ENCODE data around the gene CEP20. TPM values are rescaled to one million over a fixed set of nuclear protein-coding genes. Genes with fewer than 3 reads are reported as not detected.
"Not testable (repeated sequence)": the region's sequence is repeated elsewhere in the genome, so short reads cannot be mapped to it uniquely, and the experiment has no call there.

CEP20 gene
- total and polyA plus RNA-seq, 12 donors, result 15.2 to 63.8 (median 33.5) TPM

DNA sequence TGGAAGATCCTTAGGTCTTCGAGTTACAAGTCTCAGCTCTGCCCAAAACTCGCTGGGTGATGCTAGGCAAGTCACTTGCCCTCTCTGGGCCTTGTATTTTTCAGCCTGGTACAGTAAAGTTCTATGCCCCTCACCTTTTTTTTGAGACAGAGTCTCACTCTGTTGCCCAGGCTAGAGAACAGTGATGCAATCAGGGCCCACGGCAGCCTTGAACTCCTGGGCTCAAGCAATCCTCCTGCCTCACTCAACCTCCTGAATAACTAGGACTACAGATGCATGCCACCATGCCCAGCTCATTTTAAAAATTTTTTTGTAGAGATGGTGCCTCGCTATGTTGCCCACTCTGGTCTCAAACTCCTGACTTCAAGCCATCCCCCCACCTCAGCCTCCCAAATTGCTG, 35.4 kb downstream of the CEP20 start:
- DNase-seq, result no peak
- no peaks in the 10 kb centered on the region for H3K9me3 ChIP-seq (replicated peaks in 1 of 3)
- WGBS, 4 donors, result 83 to 91% (median 87%) methylated on average over 3 to 4 of the region's 4 CpGs
- H3K4me1 ChIP-seq (replicated peaks in 1 of 2), result peaks cover 9 to 12% of the 10 kb centered on the region in 2 donors
- H3K36me3 ChIP-seq (replicated peaks in 1 of 2), result no peaks in the 10 kb centered on the region
- no peak overlapping the region for H3K4me3 ChIP-seq
- TF ChIP-seq, protein P1, sequence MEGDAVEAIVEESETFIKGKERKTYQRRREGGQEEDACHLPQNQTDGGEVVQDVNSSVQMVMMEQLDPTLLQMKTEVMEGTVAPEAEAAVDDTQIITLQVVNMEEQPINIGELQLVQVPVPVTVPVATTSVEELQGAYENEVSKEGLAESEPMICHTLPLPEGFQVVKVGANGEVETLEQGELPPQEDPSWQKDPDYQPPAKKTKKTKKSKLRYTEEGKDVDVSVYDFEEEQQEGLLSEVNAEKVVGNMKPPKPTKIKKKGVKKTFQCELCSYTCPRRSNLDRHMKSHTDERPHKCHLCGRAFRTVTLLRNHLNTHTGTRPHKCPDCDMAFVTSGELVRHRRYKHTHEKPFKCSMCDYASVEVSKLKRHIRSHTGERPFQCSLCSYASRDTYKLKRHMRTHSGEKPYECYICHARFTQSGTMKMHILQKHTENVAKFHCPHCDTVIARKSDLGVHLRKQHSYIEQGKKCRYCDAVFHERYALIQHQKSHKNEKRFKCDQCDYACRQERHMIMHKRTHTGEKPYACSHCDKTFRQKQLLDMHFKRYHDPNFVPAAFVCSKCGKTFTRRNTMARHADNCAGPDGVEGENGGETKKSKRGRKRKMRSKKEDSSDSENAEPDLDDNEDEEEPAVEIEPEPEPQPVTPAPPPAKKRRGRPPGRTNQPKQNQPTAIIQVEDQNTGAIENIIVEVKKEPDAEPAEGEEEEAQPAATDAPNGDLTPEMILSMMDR (IDR thresholded peaks at IDR 0.05), result no peak
- no peak for TF ChIP-seq POLR2A (IDR thresholded peaks at IDR 0.05)
- peaks cover 16% of the 10 kb centered on the region for H3K27me3 ChIP-seq
- no peak overlapping the region for H3K27ac ChIP-seq
- intact Hi-C loops (cut with DNase I), result no loop called here

DNA sequence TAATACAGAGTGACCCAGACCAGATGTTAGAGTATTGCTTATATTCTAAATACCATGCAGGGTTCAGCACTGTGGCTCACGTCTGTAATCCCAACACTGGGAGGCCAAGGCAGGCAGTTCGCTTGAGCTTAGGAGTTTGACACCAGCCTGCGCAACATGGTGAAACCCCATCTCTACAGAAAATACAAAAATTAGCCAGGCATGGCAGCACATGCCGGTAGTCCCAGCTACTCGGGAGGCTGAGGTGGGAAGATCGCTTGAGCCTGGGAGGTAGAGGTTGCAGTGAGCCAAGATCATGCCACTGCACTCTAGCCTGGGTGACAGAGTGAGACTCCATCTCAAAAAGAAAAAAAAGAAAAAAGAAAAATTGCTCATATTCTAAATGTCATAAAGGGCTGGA, 37.8 kb downstream of the CEP20 start:
- H3K4me3 ChIP-seq; H3K27ac ChIP-seq; H3K36me3 ChIP-seq (replicated peaks in 1 of 2); H3K4me1 ChIP-seq (replicated peaks in 1 of 2); H3K27me3 ChIP-seq; H3K9me3 ChIP-seq (replicated peaks in 1 of 3); intact Hi-C loops (cut with DNase I); DNase-seq: not testable (repeated sequence)
- WGBS, 4 donors, result 85 to 92% (median 88%) methylated on average over 6 of the region's 6 CpGs

DNA sequence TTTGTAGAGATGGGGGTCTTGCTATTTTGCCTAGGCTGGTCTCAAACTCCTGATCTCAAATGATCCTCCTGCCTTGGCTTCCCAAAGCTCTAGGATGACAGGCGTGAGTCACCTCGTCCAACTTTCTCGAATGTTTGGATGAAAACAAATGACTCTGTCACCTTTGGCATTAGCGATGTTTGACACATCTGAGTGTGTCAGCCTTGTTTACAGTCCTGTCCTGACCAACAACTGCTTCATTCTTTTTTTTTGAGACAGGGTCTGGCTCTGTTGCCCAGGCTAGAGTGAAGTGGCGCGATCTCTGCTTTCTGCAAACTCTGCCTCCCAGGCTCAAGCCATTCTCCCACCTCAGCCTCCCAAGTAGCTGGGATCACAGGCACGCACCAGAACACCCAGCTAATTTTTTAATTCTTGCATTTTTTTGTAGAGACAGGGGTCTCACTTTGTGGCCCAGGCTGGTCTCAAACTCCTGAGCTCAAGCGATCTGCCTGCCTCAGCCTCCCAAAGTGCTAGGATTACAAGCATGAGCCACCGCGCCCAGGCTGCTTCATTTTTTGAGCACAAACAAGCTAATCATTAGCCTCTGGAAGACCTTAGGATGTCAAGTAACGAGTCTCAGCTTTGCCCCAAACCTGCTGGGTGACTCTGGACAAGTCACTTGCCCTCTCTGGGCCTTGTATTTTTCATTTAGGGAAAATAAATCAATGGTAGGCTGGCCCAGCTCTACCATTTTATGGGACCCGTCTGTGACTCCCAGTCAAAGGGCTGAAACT, 39.0 kb downstream of the CEP20 start:
- no peaks in the 10 kb centered on the region for H3K9me3 ChIP-seq (replicated peaks in 1 of 3)
- H3K36me3 ChIP-seq (replicated peaks in 1 of 2), result no peaks in the 10 kb centered on the region
- H3K27ac ChIP-seq, result no peak overlapping the region
- H3K4me3 ChIP-seq, result no peak overlapping the region
- no peaks in the 10 kb centered on the region for H3K27me3 ChIP-seq
- intact Hi-C loops (cut with DNase I), result no loop called here
- no peak for TF ChIP-seq POLR2A (IDR thresholded peaks at IDR 0.05)
- TF ChIP-seq, protein P1 (IDR thresholded peaks at IDR 0.05), result no peak
- H3K4me1 ChIP-seq (replicated peaks in 1 of 2), result no peaks in the 10 kb centered on the region
- DNase-seq, result no peak
- 82 to 92% (median 84%) methylated on average over 12 of the region's 12 CpGs for WGBS, 4 donors

DNA sequence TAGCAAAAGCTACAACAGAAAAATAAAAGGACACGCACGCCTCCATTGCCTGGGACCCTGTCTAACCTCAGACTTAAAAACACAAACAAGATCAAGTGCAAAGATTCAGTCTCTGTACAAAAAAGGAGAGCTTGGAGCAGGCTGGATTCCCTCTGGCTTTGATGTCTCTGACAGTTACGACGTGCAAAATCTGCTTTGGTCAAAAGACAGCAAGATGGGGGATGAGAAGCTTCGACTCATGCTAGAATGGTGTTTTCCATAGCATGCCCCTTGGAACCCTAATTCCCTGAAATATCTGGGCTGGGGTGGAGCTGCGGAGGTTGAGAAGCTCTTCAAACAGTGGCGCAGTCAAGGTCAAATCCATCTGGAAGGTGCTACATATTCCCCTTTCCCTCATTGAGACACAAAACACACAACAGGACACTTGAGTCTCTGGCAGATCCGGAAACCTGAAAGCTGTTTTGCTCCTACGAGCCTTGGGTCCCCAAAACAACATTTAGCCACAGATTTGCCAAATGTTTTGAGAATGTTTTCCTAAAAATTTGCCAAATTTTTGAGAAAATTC, 40.7 kb downstream of the CEP20 start:
- no peak overlapping the region for H3K27ac ChIP-seq
- intact Hi-C loops (cut with DNase I), result no loop called here
- H3K9me3 ChIP-seq (replicated peaks in 1 of 3), result no peaks in the 10 kb centered on the region
- no peak for TF ChIP-seq POLR2A (IDR thresholded peaks at IDR 0.05)
- TF ChIP-seq, protein P1 (IDR thresholded peaks at IDR 0.05), result no peak
- WGBS, 4 donors, result 52 to 60% (median 57%) methylated on average over 9 of the region's 9 CpGs
- H3K27me3 ChIP-seq, result no peaks in the 10 kb centered on the region
- no peak overlapping the region for H3K4me3 ChIP-seq
- DNase-seq, result no peak
- H3K4me1 ChIP-seq (replicated peaks in 1 of 2), result no peaks in the 10 kb centered on the region
- H3K36me3 ChIP-seq (replicated peaks in 1 of 2), result no peaks in the 10 kb centered on the region

DNA sequence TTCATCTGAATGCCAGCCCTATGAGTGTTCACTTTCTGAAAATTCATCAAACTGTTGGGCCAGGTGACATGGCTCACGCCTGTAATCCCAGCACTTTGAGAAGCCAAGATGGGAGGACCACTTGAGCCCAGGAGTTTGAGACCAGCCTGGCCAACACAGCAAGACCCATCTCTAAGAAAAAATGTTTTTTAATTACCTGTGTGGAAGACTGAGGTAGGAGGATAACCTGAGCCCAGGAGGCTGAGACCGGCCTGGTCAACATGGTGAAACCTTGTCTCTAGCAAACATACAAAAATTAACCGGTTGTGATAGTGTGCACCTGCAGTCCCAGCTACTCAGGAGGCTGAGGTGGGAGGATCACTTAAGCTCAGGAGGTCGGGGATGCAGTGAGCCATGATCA, 41.9 kb downstream of the CEP20 start:
- 79 to 90% (median 86%) methylated on average over 4 of the region's 4 CpGs for WGBS, 4 donors
- H3K4me1 ChIP-seq (replicated peaks in 1 of 2), result no peaks in the 10 kb centered on the region
- no peaks in the 10 kb centered on the region for H3K36me3 ChIP-seq (replicated peaks in 1 of 2)
- H3K27me3 ChIP-seq, result no peaks in the 10 kb centered on the region
- intact Hi-C loops (cut with DNase I), result no loop called here
- no peak overlapping the region for H3K4me3 ChIP-seq
- H3K27ac ChIP-seq, result no peak overlapping the region
- no peak for TF ChIP-seq POLR2A (IDR thresholded peaks at IDR 0.05)
- TF ChIP-seq, protein P1 (IDR thresholded peaks at IDR 0.05), result no peak
- DNase-seq, result no peak
- H3K9me3 ChIP-seq (replicated peaks in 1 of 3), result no peaks in the 10 kb centered on the region

Data from adrenal gland (tissue), 12 donors.